ENCODE measurements around the gene KIF4A. TPM values are rescaled to one million over a fixed set of nuclear protein-coding genes. Genes with fewer than 3 reads are reported as not detected.
"Not testable (repeated sequence)": the region's sequence is repeated elsewhere in the genome, so short reads cannot be mapped to it uniquely, and the experiment has no call there.

KIF4A gene
- total RNA-seq, 2 experiments from 2014 or later = 29.9 to 40.7 TPM

- no peaks in the 10 kb centered on the region for H3K9me2 ChIP-seq (ENCODE audit: insufficient read depth, low read length)
- H3K79me2 ChIP-seq (ENCODE audit: insufficient read depth, low read depth, low read length) = no peaks in the 10 kb centered on the region
- no peak overlapping the region for H2AFZ ChIP-seq (ENCODE audit: low read length)
- no peaks in the 10 kb centered on the region for H3K4me1 ChIP-seq (ENCODE audit: insufficient read depth, low read length, poor library complexity, severe bottlenecking)
- peaks cover 58% of the 10 kb centered on the region for H3K36me3 ChIP-seq (ENCODE audit: insufficient read depth, low read length)
- BruUV-seq (replicated peaks) = no TSS peak
- intact Hi-C loops (cut with micrococcal nuclease; ENCODE audit: unreplicated experiment) = no loop called here
- DNase-seq (ENCODE audit: low spot score) = no peak
- no peak overlapping the region for H3K27ac ChIP-seq (ENCODE audit: low read depth, low read length, poor library complexity, severe bottlenecking)
- ChIA-PET CTCF (ENCODE audit: unreplicated experiment) (no interaction called here), POLR2A (no interaction called here)
- TF ChIP-seq EZH2phosphoT487 (IDR thresholded peaks at IDR 0.05; ENCODE audit: borderline replicate concordance, low read depth, low read length) (no peak), CTCF (conservative IDR thresholded peaks at IDR 0.05; ENCODE audit: low read length) (no peak)
- H4K20me1 ChIP-seq (ENCODE audit: insufficient read depth, low read length) = no peaks in the 10 kb centered on the region
- H3K4me2 ChIP-seq (ENCODE audit: low read length) = no peak overlapping the region
- H3K9me3 ChIP-seq (ENCODE audit: low read length) = no peaks in the 10 kb centered on the region
- H3K4me3 ChIP-seq (ENCODE audit: low read depth, low read length, poor library complexity, severe bottlenecking) = no peak overlapping the region
Measured at GRCh38 chrX:70359458-70359857, 69.6 kb downstream of the KIF4A start.

- no TSS peak for BruUV-seq (replicated peaks)
Measured at GRCh38 chrX:70360366-70360765, 70.5 kb downstream of the KIF4A start.

GRCh38 chrX:70368731-70369130 is 78.8 kb downstream of the KIF4A start:
- H2AFZ ChIP-seq (ENCODE audit: low read length); H4K20me1 ChIP-seq (ENCODE audit: insufficient read depth, low read length); CTCF ChIA-PET (ENCODE audit: unreplicated experiment); H3K27ac ChIP-seq (ENCODE audit: low read depth, low read length, poor library complexity, severe bottlenecking); DNase-seq (ENCODE audit: low spot score); H3K9me2 ChIP-seq (ENCODE audit: insufficient read depth, low read length); intact Hi-C loops (cut with micrococcal nuclease; ENCODE audit: unreplicated experiment); POLR2A ChIA-PET; H3K4me3 ChIP-seq (ENCODE audit: low read depth, low read length, poor library complexity, severe bottlenecking); H3K79me2 ChIP-seq (ENCODE audit: insufficient read depth, low read depth, low read length); BruUV-seq (replicated peaks); H3K4me1 ChIP-seq (ENCODE audit: insufficient read depth, low read length, poor library complexity, severe bottlenecking); H3K9me3 ChIP-seq (ENCODE audit: low read length); H3K4me2 ChIP-seq (ENCODE audit: low read length): not testable (repeated sequence)
- H3K36me3 ChIP-seq (ENCODE audit: insufficient read depth, low read length) = peaks cover 32% of the 10 kb centered on the region

More at GRCh38 chrX:70360366-70360765, 70.5 kb downstream of the KIF4A start:
- no peak overlapping the region for H3K4me3 ChIP-seq (ENCODE audit: low read depth, low read length, poor library complexity, severe bottlenecking)
- H3K27ac ChIP-seq (ENCODE audit: low read depth, low read length, poor library complexity, severe bottlenecking) = no peak overlapping the region
- H3K36me3 ChIP-seq (ENCODE audit: insufficient read depth, low read length) = peaks cover 49% of the 10 kb centered on the region
- no peaks in the 10 kb centered on the region for H4K20me1 ChIP-seq (ENCODE audit: insufficient read depth, low read length)
- intact Hi-C loops (cut with micrococcal nuclease; ENCODE audit: unreplicated experiment) = no loop called here
- POLR2A ChIA-PET = no interaction called here
- no peaks in the 10 kb centered on the region for H3K9me3 ChIP-seq (ENCODE audit: low read length)
- CTCF ChIA-PET (ENCODE audit: unreplicated experiment) = no interaction called here
- no peak overlapping the region for H3K4me2 ChIP-seq (ENCODE audit: low read length)
- H3K79me2 ChIP-seq (ENCODE audit: insufficient read depth, low read depth, low read length) = no peaks in the 10 kb centered on the region
- TF ChIP-seq EZH2phosphoT487 (IDR thresholded peaks at IDR 0.05; ENCODE audit: borderline replicate concordance, low read depth, low read length) = no peak
- no peak for TF ChIP-seq CTCF (conservative IDR thresholded peaks at IDR 0.05; ENCODE audit: low read length)
- no peaks in the 10 kb centered on the region for H3K4me1 ChIP-seq (ENCODE audit: insufficient read depth, low read length, poor library complexity, severe bottlenecking)
- no peaks in the 10 kb centered on the region for H3K9me2 ChIP-seq (ENCODE audit: insufficient read depth, low read length)
- no peak for DNase-seq (ENCODE audit: low spot score)
- no peak overlapping the region for H2AFZ ChIP-seq (ENCODE audit: low read length)

Measured in OCI-LY7 (cell line).